Measurements from ENCODE around the gene SLC44A4. TPM values are rescaled to one million over a fixed set of nuclear protein-coding genes. Genes with fewer than 3 reads are reported as not detected.

Gene SLC44A4
- total RNA-seq, 2 experiments from 2014 or later = 0.20 TPM; not detected in 1

- intact Hi-C loops (cut with DNase I, micrococcal nuclease) = loop anchor here in 1 of 2 experiments (10.0 kb wide), 1 partner anchor 253 kb away; the partner anchor contains the start of genes LST1 and LTB
- Histone ChIP-seq H3K9me3 (ENCODE audit: control insufficient read depth in 1 of 2, insufficient read depth in 1 of 2, low read length in 2 of 2) (no peaks in the 10 kb centered on the region), H3K4me1 (ENCODE audit: insufficient read depth, low read length) (peaks cover 48% of the 10 kb centered on the region)
Measured at GRCh38 chr6:31837369-31838113, 41.3 kb downstream of the SLC44A4 start.

GRCh38 chr6:31836474-31837368 lies 42.1 kb downstream of the SLC44A4 start:
- H3K4me1 Mint-ChIP-seq (ENCODE audit: low read depth) = peaks cover 44% of the 10 kb centered on the region

More at GRCh38 chr6:31837369-31838113, 41.3 kb downstream of the SLC44A4 start:
- Histone ChIP-seq H3K36me3 (ENCODE audit: insufficient read depth, low read length) (peaks cover 54% of the 10 kb centered on the region), H3K27ac (ENCODE audit: low read depth in 1 of 2, low read length in 2 of 2) (peak overlapping the region; percentile 38 to 97), H3K27me3 (ENCODE audit: control insufficient read depth in 1 of 2, insufficient read depth in 2 of 2, low read length in 2 of 2) (no peaks in the 10 kb centered on the region), H3K4me3 (ENCODE audit: low read length) (peak overlapping the region; percentile 94)
- Mint-ChIP-seq H3K36me3 (ENCODE audit: low read depth) (peaks cover 71% of the 10 kb centered on the region), H3K27me3 (no peaks in the 10 kb centered on the region), H3K4me1 (ENCODE audit: low read depth) (peaks cover 44% of the 10 kb centered on the region), H3K27ac (peak overlapping the region; percentile 98), H3K9me3 (no peaks in the 10 kb centered on the region), H3K4me3 (peak overlapping the region; percentile 96)
- POLR2A ChIA-PET = interaction anchor here (0.6 to 3.6 kb wide), 8 partner anchors 11 to 185 kb away, joined by 3 to 36 read pairs (median 5); partner anchors contain the start of genes ABHD16A, BAG6, DDAH2 and NEU1
- CTCF ChIA-PET = interaction anchor here (1.3 to 2.2 kb wide), 2 partner anchors 10 to 26 kb away, joined by 3 to 6 read pairs; partner anchors contain the start of gene HSPA1B
- TF ChIP-seq, protein P1, sequence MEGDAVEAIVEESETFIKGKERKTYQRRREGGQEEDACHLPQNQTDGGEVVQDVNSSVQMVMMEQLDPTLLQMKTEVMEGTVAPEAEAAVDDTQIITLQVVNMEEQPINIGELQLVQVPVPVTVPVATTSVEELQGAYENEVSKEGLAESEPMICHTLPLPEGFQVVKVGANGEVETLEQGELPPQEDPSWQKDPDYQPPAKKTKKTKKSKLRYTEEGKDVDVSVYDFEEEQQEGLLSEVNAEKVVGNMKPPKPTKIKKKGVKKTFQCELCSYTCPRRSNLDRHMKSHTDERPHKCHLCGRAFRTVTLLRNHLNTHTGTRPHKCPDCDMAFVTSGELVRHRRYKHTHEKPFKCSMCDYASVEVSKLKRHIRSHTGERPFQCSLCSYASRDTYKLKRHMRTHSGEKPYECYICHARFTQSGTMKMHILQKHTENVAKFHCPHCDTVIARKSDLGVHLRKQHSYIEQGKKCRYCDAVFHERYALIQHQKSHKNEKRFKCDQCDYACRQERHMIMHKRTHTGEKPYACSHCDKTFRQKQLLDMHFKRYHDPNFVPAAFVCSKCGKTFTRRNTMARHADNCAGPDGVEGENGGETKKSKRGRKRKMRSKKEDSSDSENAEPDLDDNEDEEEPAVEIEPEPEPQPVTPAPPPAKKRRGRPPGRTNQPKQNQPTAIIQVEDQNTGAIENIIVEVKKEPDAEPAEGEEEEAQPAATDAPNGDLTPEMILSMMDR (IDR thresholded peaks at IDR 0.05) = no peak
- DNase-seq = no peak
- no peak for ATAC-seq (ENCODE audit: poor library complexity)

More at GRCh38 chr6:31836474-31837368, 42.1 kb downstream of the SLC44A4 start:
- peaks cover 51% of the 10 kb centered on the region for H3K4me1 ChIP-seq (ENCODE audit: insufficient read depth, low read length)
- DNase-seq = peak in 3 of 14 experiments; percentile 43 to 57 (median 57)
- Mint-ChIP-seq H3K9me3 (no peaks in the 10 kb centered on the region), H3K4me3 (peak overlapping the region; percentile 96), H3K27me3 (no peaks in the 10 kb centered on the region), H3K36me3 (ENCODE audit: low read depth) (peaks cover 71% of the 10 kb centered on the region), H3K27ac (peak overlapping the region; percentile 98)
- POLR2A ChIA-PET = interaction anchor here (0.6 to 3.6 kb wide), 9 partner anchors 10 to 184 kb away, joined by 3 to 36 read pairs (median 5); partner anchors contain the start of genes ABHD16A, BAG6, DDAH2 and HSPA1B
- peak overlapping the region; percentile 94 for H3K4me3 ChIP-seq (ENCODE audit: low read length)
- H3K27ac ChIP-seq (ENCODE audit: low read depth in 1 of 2, low read length in 2 of 2) = peak overlapping the region; percentile 38 to 97
- no peaks in the 10 kb centered on the region for H3K27me3 ChIP-seq (ENCODE audit: control insufficient read depth in 1 of 2, insufficient read depth in 2 of 2, low read length in 2 of 2)
- CTCF ChIA-PET = interaction anchor here (1.2 to 1.3 kb wide), 2 partner anchors 9 to 55 kb away, joined by 3 to 7 read pairs; partner anchors contain the start of gene HSPA1B
- intact Hi-C loops (cut with DNase I, micrococcal nuclease) = loop anchor here in 1 of 2 experiments (10.0 kb wide), 1 partner anchor 252 kb away; the partner anchor contains the start of genes LST1 and LTB
- no peaks in the 10 kb centered on the region for H3K9me3 ChIP-seq (ENCODE audit: control insufficient read depth in 1 of 2, insufficient read depth in 1 of 2, low read length in 2 of 2)
- TF ChIP-seq, protein P1 (IDR thresholded peaks at IDR 0.05) = no peak
- peak; percentile 45 for ATAC-seq (ENCODE audit: poor library complexity)
- H3K36me3 ChIP-seq (ENCODE audit: insufficient read depth, low read length) = peaks cover 50% of the 10 kb centered on the region
